ENCODE data around the gene PRPF4.

PRPF4 gene

GRCh38 chr9:113317777-113318176, 42.3 kb downstream of the PRPF4 start:
- Mint-ChIP-seq H3K36me3 (no peaks in the 10 kb centered on the region), H3K9me3 (no peaks in the 10 kb centered on the region), H3K4me1 (no peaks in the 10 kb centered on the region), H3K27ac (no peak overlapping the region), H3K4me3 (no peak overlapping the region)
- DNase-seq (ENCODE audit: low spot score in 2 of 2) (no peak), ATAC-seq (no peak)

GRCh38 chr9:113319054-113319453, 43.6 kb downstream of the PRPF4 start:
- no peak for DNase-seq (ENCODE audit: low spot score in 2 of 2)
- Mint-ChIP-seq H3K4me1 (no peaks in the 10 kb centered on the region), H3K9me3 (no peaks in the 10 kb centered on the region), H3K4me3 (no peak overlapping the region), H3K36me3 (no peaks in the 10 kb centered on the region), H3K27ac (no peak overlapping the region)
- no peak for ATAC-seq

- Mint-ChIP-seq H3K36me3 (no peaks in the 10 kb centered on the region), H3K4me1 (no peaks in the 10 kb centered on the region), H3K4me3 (no peak overlapping the region), H3K9me3 (no peaks in the 10 kb centered on the region), H3K27ac (no peak overlapping the region)
- DNase-seq (ENCODE audit: low spot score in 2 of 2) (no peak), ATAC-seq (no peak)
Observed at GRCh38 chr9:113320051-113320450, 44.6 kb downstream of the PRPF4 start.

- Mint-ChIP-seq H3K36me3 (no peaks in the 10 kb centered on the region), H3K4me1 (no peaks in the 10 kb centered on the region)
Observed at GRCh38 chr9:113322671-113323070, 47.2 kb downstream of the PRPF4 start.

GRCh38 chr9:113326230-113326629, 50.8 kb downstream of the PRPF4 start:
- ATAC-seq (no peak), DNase-seq (ENCODE audit: low spot score in 2 of 2) (no peak)
- H3K4me1 Mint-ChIP-seq = no peaks in the 10 kb centered on the region
- no peaks in the 10 kb centered on the region for H3K9me3 Mint-ChIP-seq
- no peak overlapping the region for H3K27ac Mint-ChIP-seq
- H3K4me3 Mint-ChIP-seq = no peak overlapping the region
- no peaks in the 10 kb centered on the region for H3K36me3 Mint-ChIP-seq

More at GRCh38 chr9:113322671-113323070, 47.2 kb downstream of the PRPF4 start:
- Mint-ChIP-seq H3K9me3 (no peaks in the 10 kb centered on the region), H3K4me3 (no peak overlapping the region), H3K27ac (no peak overlapping the region)
- DNase-seq (ENCODE audit: low spot score in 2 of 2) (no peak), ATAC-seq (no peak)

- Mint-ChIP-seq H3K4me3 (no peak overlapping the region), H3K4me1 (no peaks in the 10 kb centered on the region), H3K36me3 (no peaks in the 10 kb centered on the region), H3K9me3 (no peaks in the 10 kb centered on the region), H3K27ac (no peak overlapping the region)
- ATAC-seq (no peak), DNase-seq (ENCODE audit: low spot score in 2 of 2) (no peak)
Observed at GRCh38 chr9:113328045-113328782, 52.8 kb downstream of the PRPF4 start.

- no peak overlapping the region for H3K27ac Mint-ChIP-seq
- H3K4me3 Mint-ChIP-seq = no peak overlapping the region
- no peak for DNase-seq (ENCODE audit: low spot score in 2 of 2)
- ATAC-seq = no peak
- no peaks in the 10 kb centered on the region for H3K36me3 Mint-ChIP-seq
- H3K4me1 Mint-ChIP-seq = no peaks in the 10 kb centered on the region
- no peaks in the 10 kb centered on the region for H3K9me3 Mint-ChIP-seq
Observed at GRCh38 chr9:113331780-113332179, 56.3 kb downstream of the PRPF4 start.

- Mint-ChIP-seq H3K27ac (no peak overlapping the region), H3K4me1 (peaks cover 25% of the 10 kb centered on the region), H3K36me3 (no peaks in the 10 kb centered on the region), H3K4me3 (no peak overlapping the region), H3K9me3 (no peaks in the 10 kb centered on the region)
- DNase-seq (ENCODE audit: low spot score in 2 of 2) (no peak), ATAC-seq (no peak)
Observed at GRCh38 chr9:113337714-113338113, 62.3 kb downstream of the PRPF4 start.

- H3K27ac Mint-ChIP-seq = peak within 1 kb of the TSS; percentile 79
- peak within 1 kb of the TSS; percentile 77 for H3K4me3 Mint-ChIP-seq
- no peaks in the 10 kb centered on the region for H3K36me3 Mint-ChIP-seq
- no peaks in the 10 kb centered on the region for H3K9me3 Mint-ChIP-seq
- H3K4me1 Mint-ChIP-seq = peaks cover 25% of the 10 kb centered on the region
- DNase-seq (ENCODE audit: low spot score in 2 of 2) = peak; percentile 76 to 92
- peak; percentile 99 for ATAC-seq
Observed at GRCh38 chr9:113340011-113340699, 64.7 kb downstream of the PRPF4 start, which contains the start of gene WDR31. TSS of gene WDR31 (minus strand) at chr9:113340275. CDS start at chr9:113332022, 8,253 bp downstream.

GRCh38 chr9:113341712-113342410, 66.4 kb downstream of the PRPF4 start:
- Mint-ChIP-seq H3K27ac (no peak overlapping the region), H3K4me3 (peak overlapping the region; percentile 77), H3K36me3 (no peaks in the 10 kb centered on the region), H3K9me3 (no peaks in the 10 kb centered on the region), H3K4me1 (peaks cover 32% of the 10 kb centered on the region)
- no peak for ATAC-seq
- no peak for DNase-seq (ENCODE audit: low spot score in 2 of 2)
